GM12873 (cell line): ENCODE measurements around the gene ZNF423.

Experiments
- CTCF ChIP-seq: IDR thresholded peaks from 2 replicates; pipeline ENCODE4 v1.5.1; 2012; ENCODE audit warnings: low read depth, mild to moderate bottlenecking, moderate library complexity, low read length, control low read depth; ENCODE audit not compliant: insufficient read depth; ENCODE audit errors: missing control alignments

The ZNF423 gene

DNA sequence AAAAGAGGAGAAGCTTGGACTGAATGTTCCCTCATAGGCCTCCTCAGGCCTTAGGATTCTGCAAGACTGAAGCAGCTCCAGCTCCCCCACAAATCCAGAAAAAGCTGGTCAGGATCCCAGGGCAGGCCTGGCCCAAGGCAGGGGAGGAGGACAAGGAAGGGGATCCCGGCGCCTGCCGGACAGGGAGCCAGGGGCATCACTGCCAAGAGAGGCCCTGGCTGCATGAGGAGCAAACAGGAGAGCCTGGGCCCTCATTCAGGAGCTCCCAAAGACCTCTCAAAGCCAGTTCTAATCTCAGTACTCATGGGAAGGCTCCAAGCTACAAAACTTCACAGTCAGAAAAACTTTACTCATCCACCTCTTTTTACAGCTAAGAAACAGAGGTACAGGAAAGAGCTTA is 67.3 kb downstream of the ZNF423 start:
- TF ChIP-seq CTCF, result no peak

DNA sequence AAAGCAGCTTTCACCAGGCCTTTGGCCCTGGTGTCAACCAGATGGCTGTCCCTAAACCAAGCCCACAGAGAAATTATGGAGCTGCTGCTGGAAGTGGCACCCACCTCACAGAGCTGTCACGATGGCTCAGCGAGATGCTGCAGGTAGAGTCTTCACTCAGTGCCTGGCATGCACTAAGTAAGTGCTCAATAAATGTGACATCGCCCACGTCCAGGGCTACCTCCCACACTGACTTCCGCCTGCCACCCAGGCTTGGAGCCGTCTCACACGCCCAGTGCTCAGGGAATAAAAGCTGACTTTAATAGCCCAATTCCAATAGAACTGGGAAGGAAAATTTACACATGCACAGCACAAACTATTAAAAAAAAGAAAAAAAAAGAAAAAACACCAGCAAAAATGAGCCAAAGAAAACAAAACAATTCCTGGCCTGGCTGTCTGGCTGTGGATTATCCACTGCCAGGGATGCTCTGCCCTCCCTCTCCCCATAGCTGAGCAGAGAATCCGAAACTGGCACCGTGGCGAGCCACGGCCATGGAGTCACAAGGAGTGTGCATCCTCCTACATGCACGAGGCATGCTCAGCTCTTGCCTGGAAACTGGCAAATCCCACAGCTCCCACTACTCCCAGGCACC is 68.9 kb downstream of the ZNF423 start:
- TF ChIP-seq CTCF, result no peak

DNA sequence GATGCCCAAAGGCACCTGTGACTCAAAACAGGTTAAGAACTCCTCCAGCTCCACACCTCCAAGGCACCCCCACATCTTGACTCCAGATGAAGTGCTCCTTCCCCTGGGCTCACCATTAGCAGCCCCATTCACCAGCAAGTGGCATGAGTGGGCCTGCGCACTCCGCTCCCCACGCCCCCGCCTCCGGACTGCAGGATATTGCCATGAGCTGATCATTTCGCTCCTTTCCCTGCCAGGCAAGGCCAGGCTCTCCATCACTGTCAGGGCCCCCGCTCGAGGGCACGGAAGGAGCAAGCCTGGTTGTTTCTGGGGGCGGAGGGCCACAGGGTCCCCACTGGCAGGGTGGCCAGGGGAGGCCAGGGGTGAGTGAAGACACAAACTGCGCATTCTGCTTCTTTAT is 69.9 kb downstream of the ZNF423 start:
- TF ChIP-seq CTCF, result no peak

GRCh38 chr16:49782405-49782804 is 73.5 kb downstream of the ZNF423 start:
- no peak for TF ChIP-seq CTCF

DNA sequence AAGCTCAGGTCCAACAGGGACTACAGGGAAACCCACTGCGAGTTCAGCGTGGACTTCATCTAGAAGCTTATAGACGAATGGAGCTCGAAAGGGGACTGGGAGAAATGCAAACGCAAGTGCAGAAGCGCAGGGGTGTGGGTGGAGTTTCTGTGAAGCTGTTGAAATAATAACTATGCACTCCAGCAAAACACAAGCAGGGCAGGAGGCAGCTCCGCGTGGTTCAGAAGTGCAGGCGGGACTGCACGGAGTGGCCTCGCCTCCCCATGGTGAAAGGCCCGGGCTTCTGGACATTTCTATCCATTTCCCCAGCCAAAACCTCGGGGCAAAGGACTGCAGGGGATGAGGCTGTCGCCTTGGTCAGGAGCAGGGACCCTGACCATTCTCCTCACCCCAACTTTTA is 74.5 kb downstream of the ZNF423 start:
- no peak for TF ChIP-seq CTCF

- TF ChIP-seq CTCF, result no peak
These were observed 75.5 kb downstream of the ZNF423 start for GRCh38 chr16:49780433-49780832.

GRCh38 chr16:49779979-49780378 is 75.9 kb downstream of the ZNF423 start:
- no peak for TF ChIP-seq CTCF
